Kidney glomerular epithelial cell (primary cell): ENCODE measurements around the gene ZNF593.

Source experiments
- DNase-seq: peaks from one replicate; lab custom pipeline; 2025; lab: John Stamatoyannopoulos, UW

Gene ZNF593

GRCh38 chr1:26148887-26149286 is 20.8 kb upstream of the ZNF593 start:
- no peak for DNase-seq

GRCh38 chr1:26153966-26154532 is 15.7 kb upstream of the ZNF593 start:
- no peak for DNase-seq

- DNase-seq: no peak
These were observed 15.0 kb upstream of the ZNF593 start for GRCh38 chr1:26154750-26155149.

- no peak for DNase-seq
These were observed 14.1 kb upstream of the ZNF593 start for GRCh38 chr1:26155370-26156284.

- DNase-seq: no peak
These were observed 13.2 kb upstream of the ZNF593 start for GRCh38 chr1:26156285-26157038.

- DNase-seq: no peak
These were observed 11.3 kb upstream of the ZNF593 start for GRCh38 chr1:26158271-26158907.

GRCh38 chr1:26158908-26159742 is 10.6 kb upstream of the ZNF593 start, which contains the start of gene FAM110D:
Gene FAM110D, plus strand, starts transcription at chr1:26159079. Its CDS starts 2,213 bp downstream, at chr1:26161292.
- DNase-seq: no peak

GRCh38 chr1:26159743-26160039 is 10.0 kb upstream of the ZNF593 start:
- no peak for DNase-seq

- no peak for DNase-seq
These were observed 8.9 kb upstream of the ZNF593 start for GRCh38 chr1:26160527-26161414.

GRCh38 chr1:26161415-26162219 is 8.1 kb upstream of the ZNF593 start:
- DNase-seq: no peak

- no peak for DNase-seq
These were observed 7.4 kb upstream of the ZNF593 start for GRCh38 chr1:26162220-26162709.

GRCh38 chr1:26163684-26164035 is 6.0 kb upstream of the ZNF593 start:
- DNase-seq: no peak

- DNase-seq: no peak
These were observed 5.5 kb upstream of the ZNF593 start for GRCh38 chr1:26164036-26164860.

- no peak for DNase-seq
These were observed 4.6 kb upstream of the ZNF593 start for GRCh38 chr1:26164861-26165842.

GRCh38 chr1:26166719-26167281 is 2.9 kb upstream of the ZNF593 start:
- no peak for DNase-seq

GRCh38 chr1:26168410-26169197 is 1.1 kb upstream of the ZNF593 start, which contains the start of gene C1orf232:
Gene C1orf232, minus strand, starts transcription at chr1:26168963. Its CDS starts 464 bp downstream, at chr1:26168499.
- no peak for DNase-seq
